K562 (cell line): ENCODE data around the gene ABHD16A.

Source experiments
- ELF1 ChIP-seq: fragments of 200-800 bp; sonication (Bioruptor generic); IDR thresholded peaks from 2 replicates; pipeline ENCODE4 v1.6.1; 2016; ENCODE audit warnings: missing genetic modification characterization, missing compliant biosample characterization
- ETV6 ChIP-seq, 3 experiments: fragments of 150-350 bp in 1 of 3; sonication (generic) in 1 of 3; formaldehyde crosslinking in 1 of 3; IDR thresholded peaks; 2 replicates each; pipeline versions ENCODE4 v1.6.1 to v1.8.0; 2014 to 2022; ENCODE audit warnings: borderline replicate concordance in 2 of 3, low read depth in 2 of 3, antibody characterized with exemption in 1 of 3, low read length in 1 of 3, mild to moderate bottlenecking in 1 of 3, missing genetic modification reagents in 1 of 3
- NR2F6 ChIP-seq: fragments of 450-650 bp; formaldehyde crosslinking; IDR thresholded peaks from 2 replicates; pipeline ENCODE4 v1.4.0; 2020; ENCODE audit warnings: mild to moderate bottlenecking
- POLR2AphosphoS5 ChIP-seq: IDR thresholded peaks from 2 replicates; pipeline ENCODE4 v1.6.1; 2011; ENCODE audit warnings: mild to moderate bottlenecking, low read depth, low read length, moderate library complexity; ENCODE audit not compliant: control insufficient read depth, insufficient read depth
- TBL1XR1 ChIP-seq, 2 experiments: IDR thresholded peaks; 2 replicates each; pipeline ENCODE4 v1.6.1; 2012; ENCODE audit warnings: improper control_type of control experiment in 2 of 2, low read length in 2 of 2, mild to moderate bottlenecking in 1 of 2
- TGIF2 ChIP-seq: sonication (generic); formaldehyde crosslinking; IDR thresholded peaks from 2 replicates; pipeline ENCODE4 v1.8.1; 2022; ENCODE audit warnings: mild to moderate bottlenecking, missing genetic modification reagents, moderate library complexity
- XRCC3 ChIP-seq: fragments of 450-650 bp; IDR thresholded peaks from 2 replicates; pipeline ENCODE4 v1.6.1; 2017; ENCODE audit warnings: mild to moderate bottlenecking, moderate library complexity
- TF ChIP-seq, protein P1 (sequence below): fragments of 200-800 bp; sonication (Bioruptor generic); IDR thresholded peaks from 2 replicates; pipeline ENCODE4 v1.6.1; 2016; ENCODE audit warnings: missing genetic modification characterization, missing compliant biosample characterization

DNA sequence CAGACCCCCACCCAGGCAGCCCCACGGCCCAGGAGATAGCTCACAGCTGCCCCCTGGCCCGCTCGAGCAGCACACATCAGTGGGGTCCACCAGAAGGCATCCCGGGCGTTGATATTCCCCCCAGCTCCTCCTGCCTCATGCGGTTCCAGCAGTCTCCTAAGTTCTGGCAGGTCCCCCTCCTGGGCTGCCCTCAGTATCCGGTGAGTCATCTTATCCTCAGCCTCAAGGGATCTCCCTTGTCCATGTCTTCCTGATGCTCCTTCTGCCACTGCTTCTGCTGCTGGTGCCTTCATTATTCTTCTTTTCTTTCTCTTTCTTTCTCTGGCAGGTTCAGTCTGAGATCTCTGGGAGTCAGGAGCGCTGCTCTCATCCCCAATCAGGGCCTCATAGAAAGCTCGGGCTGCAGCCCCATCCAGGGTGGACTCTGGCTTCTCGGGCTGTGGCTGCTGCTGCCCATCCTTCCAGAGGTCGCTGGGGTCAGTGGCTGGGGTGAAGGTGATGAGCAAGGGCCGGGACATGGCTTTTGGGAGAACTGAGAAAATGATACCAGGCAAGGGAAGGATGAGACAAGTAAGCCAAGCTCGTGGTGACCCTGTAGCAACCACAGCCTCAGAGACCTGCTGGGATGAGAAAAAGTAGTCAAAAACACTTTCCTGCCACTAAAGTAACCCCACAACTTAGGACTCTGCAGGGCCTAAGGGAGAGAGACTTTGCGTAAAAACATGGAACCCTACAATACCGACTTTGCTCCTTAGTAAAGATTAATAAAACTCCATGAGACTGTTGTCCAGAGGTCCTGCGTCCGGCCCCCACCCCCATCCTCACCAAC, 38.9 kb downstream of the ABHD16A start:
- TF ChIP-seq ELF1 (tag) (no peak), NR2F6 (no peak), TGIF2 (CRISPR knock-in tag) (no peak), POLR2AphosphoS5 (peak; percentile 69; the same call in 1 of the 2 replicates), ETV6 (IDR thresholded peaks at IDR 0.05; ENCODE audit: borderline replicate concordance in 1 of 2, low read depth in 2 of 2, low read length in 1 of 2) (no peak), ETV6 (CRISPR knock-in tag; IDR thresholded peaks at IDR 0.05; ENCODE audit: borderline replicate concordance) (no peak), XRCC3 (no peak), TBL1XR1 (IDR thresholded peaks at IDR 0.05; ENCODE audit: low read length in 2 of 2) (peak in 1 of 2 experiments; percentile 23; a peak in 1 of 4 replicates)
- TF ChIP-seq, protein P1, sequence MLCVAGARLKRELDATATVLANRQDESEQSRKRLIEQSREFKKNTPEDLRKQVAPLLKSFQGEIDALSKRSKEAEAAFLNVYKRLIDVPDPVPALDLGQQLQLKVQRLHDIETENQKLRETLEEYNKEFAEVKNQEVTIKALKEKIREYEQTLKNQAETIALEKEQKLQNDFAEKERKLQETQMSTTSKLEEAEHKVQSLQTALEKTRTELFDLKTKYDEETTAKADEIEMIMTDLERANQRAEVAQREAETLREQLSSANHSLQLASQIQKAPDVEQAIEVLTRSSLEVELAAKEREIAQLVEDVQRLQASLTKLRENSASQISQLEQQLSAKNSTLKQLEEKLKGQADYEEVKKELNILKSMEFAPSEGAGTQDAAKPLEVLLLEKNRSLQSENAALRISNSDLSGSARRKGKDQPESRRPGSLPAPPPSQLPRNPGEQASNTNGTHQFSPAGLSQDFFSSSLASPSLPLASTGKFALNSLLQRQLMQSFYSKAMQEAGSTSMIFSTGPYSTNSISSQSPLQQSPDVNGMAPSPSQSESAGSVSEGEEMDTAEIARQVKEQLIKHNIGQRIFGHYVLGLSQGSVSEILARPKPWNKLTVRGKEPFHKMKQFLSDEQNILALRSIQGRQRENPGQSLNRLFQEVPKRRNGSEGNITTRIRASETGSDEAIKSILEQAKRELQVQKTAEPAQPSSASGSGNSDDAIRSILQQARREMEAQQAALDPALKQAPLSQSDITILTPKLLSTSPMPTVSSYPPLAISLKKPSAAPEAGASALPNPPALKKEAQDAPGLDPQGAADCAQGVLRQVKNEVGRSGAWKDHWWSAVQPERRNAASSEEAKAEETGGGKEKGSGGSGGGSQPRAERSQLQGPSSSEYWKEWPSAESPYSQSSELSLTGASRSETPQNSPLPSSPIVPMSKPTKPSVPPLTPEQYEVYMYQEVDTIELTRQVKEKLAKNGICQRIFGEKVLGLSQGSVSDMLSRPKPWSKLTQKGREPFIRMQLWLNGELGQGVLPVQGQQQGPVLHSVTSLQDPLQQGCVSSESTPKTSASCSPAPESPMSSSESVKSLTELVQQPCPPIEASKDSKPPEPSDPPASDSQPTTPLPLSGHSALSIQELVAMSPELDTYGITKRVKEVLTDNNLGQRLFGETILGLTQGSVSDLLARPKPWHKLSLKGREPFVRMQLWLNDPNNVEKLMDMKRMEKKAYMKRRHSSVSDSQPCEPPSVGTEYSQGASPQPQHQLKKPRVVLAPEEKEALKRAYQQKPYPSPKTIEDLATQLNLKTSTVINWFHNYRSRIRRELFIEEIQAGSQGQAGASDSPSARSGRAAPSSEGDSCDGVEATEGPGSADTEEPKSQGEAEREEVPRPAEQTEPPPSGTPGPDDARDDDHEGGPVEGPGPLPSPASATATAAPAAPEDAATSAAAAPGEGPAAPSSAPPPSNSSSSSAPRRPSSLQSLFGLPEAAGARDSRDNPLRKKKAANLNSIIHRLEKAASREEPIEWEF (CRISPR knock-in tag), result no peak
